Upper lobe of left lung (tissue), 6 donors: ENCODE data around the gene REELD1. TPM values are rescaled to one million over a fixed set of nuclear protein-coding genes. Genes with fewer than 3 reads are reported as not detected.

ENCODE experiments used
- ATAC-seq, 2 donors: fragments of 200-7000 bp; cut with Tn5 transposase; one replicate each; pipeline ENCODE4 v1.9.1; 2022; ENCODE audit warnings: mild to moderate bottlenecking in 2 of 2, moderate library complexity in 2 of 2; ENCODE audit not compliant: low FRiP score in 2 of 2
- DNase-seq, 2 donors: peaks; one replicate each; pipeline ENCODE4 v3.0.0-alpha.2; 2019 to 2020
- H3K27ac ChIP-seq, 4 donors: fragments of 200-600 bp; sonication (generic); one replicate each; pipeline ENCODE4 v1.5.1; 2016 to 2019
- H3K27me3 ChIP-seq, 4 donors: fragments of 200-600 bp; sonication (generic); one replicate each; pipeline ENCODE4 v1.5.1; 2017 to 2019
- H3K36me3 ChIP-seq, 4 donors: fragments of 200-600 bp; sonication (generic); one replicate each; pipeline ENCODE4 v1.5.1; 2016 to 2019
- H3K4me1 ChIP-seq, 4 donors: fragments of 200-600 bp; sonication (generic); one replicate each; pipeline ENCODE4 v1.5.1; 2018 to 2019
- H3K4me3 ChIP-seq, 4 donors: fragments of 200-600 bp; sonication (generic); one replicate each; pipeline ENCODE4 v1.5.1; 2017 to 2019; ENCODE audit warnings: mild to moderate bottlenecking in 2 of 4, moderate library complexity in 1 of 4
- H3K9me3 ChIP-seq, 4 donors: fragments of 200-600 bp; sonication (generic); one replicate each; pipeline ENCODE4 v1.5.1; 2018 to 2019
- EP300 ChIP-seq, 4 donors: sonication (generic); formaldehyde crosslinking; IDR thresholded peaks; one replicate each; pipeline ENCODE4 v1.5.1; 2017; ENCODE audit warnings: antibody characterized with exemption in 4 of 4, control low read depth in 2 of 4
- POLR2A ChIP-seq, 4 donors: fragments of 450-650 bp; IDR thresholded peaks; one replicate each; pipeline ENCODE4 v1.5.1; 2016 to 2017; ENCODE audit warnings: antibody characterized with exemption in 4 of 4, mild to moderate bottlenecking in 2 of 4
- POLR2AphosphoS5 ChIP-seq, 2 donors: sonication (generic); formaldehyde crosslinking; IDR thresholded peaks; one replicate each; pipeline ENCODE4 v1.5.1; 2017; ENCODE audit warnings: antibody characterized with exemption in 2 of 2
- WGBS, 2 donors: methylation state at CpG; one replicate each; pipeline ENCODE4 v1.1.5; 2017 to 2018; 5-methylcytosine and 5-hydroxymethylcytosine counted together
- total RNA-seq, 6 donors: library from RNA; depleted of rRNA in 4 of 6; stranded (reverse); fragments of >200 nt in 4 of 6; gene quantifications; one replicate each; pipeline versions ENCODE4 v1.1.0 to v1.2.1, GENCODE V29; 2016 to 2021
- TF ChIP-seq, protein P1 (sequence below), 6 experiments: fragments of 450-650 bp in 4 of 6; fragments of 200-600 bp in 2 of 6; sonication (generic) in 2 of 6; IDR thresholded peaks; one replicate each; pipeline ENCODE4 v1.5.1; 2016 to 2019; ENCODE audit warnings: antibody characterized with exemption in 6 of 6
- donor health status: DM: no; HTN: no; CAD: no; lungs with moderate emphysema.
- donor health status: DM: no; HTN: yes; CAD: no; lungs with severe emphysema.

Gene REELD1
- total RNA-seq, 6 donors from 2014 or later: 0.26 to 2.1 (median 0.73) TPM

DNA sequence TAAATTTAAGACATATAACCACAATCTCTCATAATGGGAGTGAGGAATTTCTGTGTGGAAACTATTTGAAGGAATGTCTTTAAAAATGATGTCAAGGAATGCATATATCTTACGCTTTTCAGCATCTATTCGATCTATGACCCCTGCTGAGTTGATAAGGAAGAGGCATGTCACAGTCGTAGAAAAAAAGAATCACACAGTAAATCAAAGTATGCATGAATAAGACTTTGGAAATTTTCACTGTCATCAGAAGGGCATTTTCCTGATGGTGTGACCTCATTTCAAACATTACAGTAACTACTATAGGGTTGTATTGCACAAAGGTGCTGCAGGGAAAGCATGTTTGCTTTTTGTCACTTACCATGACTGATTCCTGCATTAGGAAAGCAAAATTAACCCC lies 41.5 kb downstream of the REELD1 start:
- WGBS, 2 donors: 68 to 77% methylated on average over 3 of the region's 3 CpGs
- Histone ChIP-seq H3K4me1 (peaks cover 0 to 2% (median 0%) of the 10 kb centered on the region in 4 donors), H3K9me3 (no peaks in the 10 kb centered on the region), H3K27ac (no peak overlapping the region), H3K4me3 (no peak overlapping the region), H3K27me3 (no peaks in the 10 kb centered on the region), H3K36me3 (peaks cover 0 to 3% (median 0%) of the 10 kb centered on the region in 4 donors)
- no peak for DNase-seq
- ATAC-seq: no peak
- TF ChIP-seq POLR2A (IDR thresholded peaks at IDR 0.05): no peak
- TF ChIP-seq POLR2AphosphoS5 (IDR thresholded peaks at IDR 0.05): no peak
- no peak for TF ChIP-seq EP300 (IDR thresholded peaks at IDR 0.05)
- TF ChIP-seq, protein P1, sequence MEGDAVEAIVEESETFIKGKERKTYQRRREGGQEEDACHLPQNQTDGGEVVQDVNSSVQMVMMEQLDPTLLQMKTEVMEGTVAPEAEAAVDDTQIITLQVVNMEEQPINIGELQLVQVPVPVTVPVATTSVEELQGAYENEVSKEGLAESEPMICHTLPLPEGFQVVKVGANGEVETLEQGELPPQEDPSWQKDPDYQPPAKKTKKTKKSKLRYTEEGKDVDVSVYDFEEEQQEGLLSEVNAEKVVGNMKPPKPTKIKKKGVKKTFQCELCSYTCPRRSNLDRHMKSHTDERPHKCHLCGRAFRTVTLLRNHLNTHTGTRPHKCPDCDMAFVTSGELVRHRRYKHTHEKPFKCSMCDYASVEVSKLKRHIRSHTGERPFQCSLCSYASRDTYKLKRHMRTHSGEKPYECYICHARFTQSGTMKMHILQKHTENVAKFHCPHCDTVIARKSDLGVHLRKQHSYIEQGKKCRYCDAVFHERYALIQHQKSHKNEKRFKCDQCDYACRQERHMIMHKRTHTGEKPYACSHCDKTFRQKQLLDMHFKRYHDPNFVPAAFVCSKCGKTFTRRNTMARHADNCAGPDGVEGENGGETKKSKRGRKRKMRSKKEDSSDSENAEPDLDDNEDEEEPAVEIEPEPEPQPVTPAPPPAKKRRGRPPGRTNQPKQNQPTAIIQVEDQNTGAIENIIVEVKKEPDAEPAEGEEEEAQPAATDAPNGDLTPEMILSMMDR (IDR thresholded peaks at IDR 0.05): no peak

DNA sequence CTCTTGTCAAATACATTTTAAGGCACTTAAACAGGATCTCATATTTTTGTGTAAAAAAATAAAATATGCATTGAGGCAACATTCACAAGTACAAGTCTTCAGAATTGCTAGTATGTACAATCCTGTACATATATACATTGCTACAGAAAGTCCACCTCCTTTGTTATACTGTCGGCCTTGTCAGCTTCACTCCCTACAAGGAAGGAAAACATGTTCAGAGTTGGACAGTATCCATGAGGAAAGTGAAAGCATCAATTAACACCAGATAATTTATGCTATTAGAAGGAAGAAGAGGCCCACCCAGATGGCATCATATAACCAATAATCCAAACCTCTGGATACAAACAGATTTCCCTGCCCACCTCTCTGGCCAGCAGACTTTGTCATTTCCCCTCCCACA lies 42.0 kb downstream of the REELD1 start:
- H3K36me3 ChIP-seq: peaks cover 0 to 3% (median 0%) of the 10 kb centered on the region in 4 donors
- 46 to 55% methylated on average over 1 of the region's 1 CpG for WGBS, 2 donors

DNA sequence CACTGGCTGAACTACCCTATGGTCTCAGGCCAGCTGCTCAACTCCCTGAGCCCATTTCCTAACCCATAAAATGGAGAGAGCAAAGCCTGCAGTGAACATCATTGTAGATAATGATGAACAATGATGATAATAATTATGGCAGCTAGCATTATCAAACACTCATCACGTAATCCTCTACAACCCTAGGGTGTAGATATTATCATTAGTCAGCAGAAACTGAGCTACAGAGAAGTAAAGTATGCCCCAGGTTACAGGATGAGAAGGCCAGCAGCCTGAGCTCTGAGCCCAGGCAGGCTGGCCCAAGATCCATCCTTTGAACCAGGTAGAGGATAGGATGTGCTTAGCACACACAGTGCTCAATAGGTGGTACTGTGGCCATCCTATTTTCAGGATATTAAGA lies 43.2 kb downstream of the REELD1 start:
- no peak overlapping the region for H3K27ac ChIP-seq
- H3K9me3 ChIP-seq: no peaks in the 10 kb centered on the region
- no peaks in the 10 kb centered on the region for H3K27me3 ChIP-seq
- no peak overlapping the region for H3K4me3 ChIP-seq
- H3K4me1 ChIP-seq: peaks cover 0 to 2% (median 0%) of the 10 kb centered on the region in 4 donors
- ATAC-seq (no peak), DNase-seq (no peak)
- TF ChIP-seq POLR2AphosphoS5 (IDR thresholded peaks at IDR 0.05): no peak
- no peak for TF ChIP-seq EP300 (IDR thresholded peaks at IDR 0.05)
- TF ChIP-seq, protein P1 (IDR thresholded peaks at IDR 0.05): no peak
- no peak for TF ChIP-seq POLR2A (IDR thresholded peaks at IDR 0.05)
- WGBS, 2 donors: 90 to 96% methylated on average over 1 of the region's 1 CpG
- peaks cover 0 to 3% (median under 1%) of the 10 kb centered on the region in 4 donors for H3K36me3 ChIP-seq

More for the DNA sequence above, 42.0 kb downstream of the REELD1 start:
- no peak for DNase-seq
- Histone ChIP-seq H3K9me3 (no peaks in the 10 kb centered on the region), H3K4me3 (no peak overlapping the region), H3K4me1 (peaks cover 0 to 2% (median 0%) of the 10 kb centered on the region in 4 donors), H3K27ac (no peak overlapping the region), H3K27me3 (no peaks in the 10 kb centered on the region)
- TF ChIP-seq POLR2AphosphoS5 (IDR thresholded peaks at IDR 0.05) (no peak), POLR2A (IDR thresholded peaks at IDR 0.05) (no peak), EP300 (IDR thresholded peaks at IDR 0.05) (no peak)
- TF ChIP-seq, protein P1 (IDR thresholded peaks at IDR 0.05): no peak
- no peak for ATAC-seq

- WGBS, 2 donors: 93 to 94% methylated on average over 4 of the region's 4 CpGs
- no peaks in the 10 kb centered on the region for H3K27me3 ChIP-seq
- TF ChIP-seq POLR2AphosphoS5 (IDR thresholded peaks at IDR 0.05): no peak
- TF ChIP-seq, protein P1 (IDR thresholded peaks at IDR 0.05): no peak
- TF ChIP-seq EP300 (IDR thresholded peaks at IDR 0.05): no peak
- TF ChIP-seq POLR2A (IDR thresholded peaks at IDR 0.05): no peak
- ATAC-seq (no peak), DNase-seq (no peak)
- H3K36me3 ChIP-seq: peaks cover 0 to 3% (median 1%) of the 10 kb centered on the region in 4 donors
- H3K4me1 ChIP-seq: peaks cover 0 to 2% (median 0%) of the 10 kb centered on the region in 4 donors
- no peaks in the 10 kb centered on the region for H3K9me3 ChIP-seq
- no peak overlapping the region for H3K27ac ChIP-seq
- H3K4me3 ChIP-seq: no peak overlapping the region
These were observed 46.2 kb downstream of the REELD1 start for GRCh38 chr4:146260521-146260920.

GRCh38 chr4:146261041-146261440 lies 46.7 kb downstream of the REELD1 start:
- no peaks in the 10 kb centered on the region for H3K9me3 ChIP-seq
- H3K36me3 ChIP-seq: peaks cover 0 to 3% (median 1%) of the 10 kb centered on the region in 4 donors
- no peak overlapping the region for H3K27ac ChIP-seq
- ATAC-seq (no peak), DNase-seq (no peak)
- WGBS, 2 donors: 76 to 78% methylated on average over 2 of the region's 2 CpGs
- no peak overlapping the region for H3K4me3 ChIP-seq
- H3K4me1 ChIP-seq: no peaks in the 10 kb centered on the region
- TF ChIP-seq POLR2A (IDR thresholded peaks at IDR 0.05) (no peak), POLR2AphosphoS5 (IDR thresholded peaks at IDR 0.05) (no peak), EP300 (IDR thresholded peaks at IDR 0.05) (no peak)
- TF ChIP-seq, protein P1 (IDR thresholded peaks at IDR 0.05): no peak
- H3K27me3 ChIP-seq: no peaks in the 10 kb centered on the region
